GM18505 (cell line): ENCODE measurements around the gene CHD5.

Experiments
- ATAC-seq: cut with Tn5 transposase; IDR thresholded peaks from one replicate; pipeline ENCODE4 v1.9.1; 2021; ENCODE audit not compliant: unreplicated experiment
- POLR2A ChIP-seq: IDR thresholded peaks from 4 replicates; pipeline ENCODE4 v1.6.1; 2011; ENCODE audit warnings: borderline replicate concordance; ENCODE audit not compliant: insufficient read depth, insufficient read length; ENCODE audit errors: extremely low read depth

CHD5 gene

DNA sequence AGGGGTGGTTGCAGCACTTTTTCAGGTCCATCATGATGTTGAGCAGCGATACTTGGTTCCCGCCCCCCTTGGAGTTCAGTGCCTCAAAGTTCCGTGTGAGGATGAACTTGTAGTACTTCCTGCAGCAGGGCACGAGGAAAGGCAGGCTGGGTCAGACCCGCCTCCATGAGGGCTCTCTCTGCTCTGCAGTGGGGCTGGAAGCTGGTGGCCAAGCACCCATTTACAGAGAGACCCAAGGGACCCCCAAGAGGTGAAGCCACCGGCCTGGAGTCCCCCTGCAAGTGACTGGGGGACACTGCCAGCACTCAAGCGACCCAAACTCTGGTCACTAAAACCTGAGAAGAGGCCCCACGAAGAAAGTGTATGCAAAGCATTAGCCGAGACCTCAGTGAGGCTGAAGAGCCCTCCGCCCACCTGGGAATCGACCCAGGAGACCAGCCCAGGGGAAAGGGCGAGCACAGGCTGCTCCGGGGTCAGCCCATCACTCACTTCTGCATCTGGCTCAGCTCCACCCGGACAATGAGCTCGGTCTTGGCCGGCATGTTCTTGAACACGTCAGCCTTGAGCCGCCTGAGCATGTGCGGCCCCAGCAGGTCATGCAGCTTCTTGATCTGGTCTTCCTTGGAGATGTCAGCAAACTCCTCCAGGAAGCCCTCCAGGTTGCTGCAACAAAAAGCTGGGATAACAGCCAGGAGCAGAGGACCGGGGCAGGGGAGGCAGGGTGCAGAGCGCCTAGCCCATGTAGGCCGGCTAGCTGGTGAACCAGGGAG is 45.2 kb downstream of the CHD5 start:
- no peak for TF ChIP-seq POLR2A
- ATAC-seq: no peak

DNA sequence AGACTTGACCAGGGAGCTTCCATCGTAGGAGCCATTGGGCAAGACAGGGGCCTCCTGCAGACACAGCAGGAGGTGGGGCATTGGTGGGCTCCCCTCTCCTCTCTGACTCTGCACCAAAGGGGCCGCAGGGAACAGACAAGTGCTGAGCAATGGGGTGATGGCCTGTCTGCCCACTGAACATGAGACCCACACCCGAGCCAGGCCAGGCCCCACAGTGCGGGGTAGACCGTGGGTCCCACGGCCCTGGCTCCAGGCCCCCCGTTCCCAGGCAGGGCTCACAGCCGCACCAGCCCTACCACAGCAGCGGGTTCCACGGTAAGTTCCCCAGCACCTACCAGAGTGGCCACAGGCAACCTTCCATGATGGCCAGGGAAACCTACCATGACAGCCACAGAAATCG is 45.9 kb downstream of the CHD5 start:
- ATAC-seq: no peak

DNA sequence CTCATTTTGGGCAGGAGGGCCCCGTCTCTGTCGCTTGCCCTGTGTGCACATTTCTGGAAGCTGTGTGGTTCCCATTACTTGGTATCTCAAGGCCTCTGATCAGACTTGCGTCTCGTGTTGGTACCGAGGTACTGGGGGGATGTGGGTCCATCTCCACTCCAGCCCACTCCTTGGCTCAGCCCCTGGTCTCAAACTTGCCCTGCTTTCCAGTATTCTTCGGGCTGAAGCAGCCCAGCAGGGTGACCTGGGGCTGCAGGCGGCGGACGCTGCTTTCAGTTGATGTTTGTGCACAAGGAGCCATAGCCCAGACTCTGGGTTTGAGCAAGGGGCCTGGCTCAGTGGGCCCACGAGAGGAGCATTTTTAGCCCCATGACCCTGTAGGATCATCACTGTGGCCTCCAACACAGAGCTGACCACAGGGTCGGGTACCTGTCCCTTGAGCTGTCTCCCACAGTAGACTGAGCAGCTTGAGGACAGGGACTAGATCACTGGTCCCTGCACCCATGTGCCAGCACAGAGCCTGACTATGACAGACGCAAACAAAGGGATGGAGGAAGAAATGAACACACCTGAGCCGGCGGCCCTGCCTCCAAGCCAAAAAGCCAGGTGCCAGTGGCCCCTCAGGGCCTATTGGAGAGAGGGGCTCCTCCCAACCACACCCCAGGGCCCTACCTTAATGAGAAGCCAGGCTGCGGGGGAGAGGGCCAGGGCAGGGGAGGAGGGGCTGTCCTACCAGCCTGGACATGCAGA is 46.8 kb downstream of the CHD5 start:
- TF ChIP-seq POLR2A: no peak
- no peak for ATAC-seq

More for the DNA sequence above, 45.9 kb downstream of the CHD5 start:
- no peak for TF ChIP-seq POLR2A

DNA sequence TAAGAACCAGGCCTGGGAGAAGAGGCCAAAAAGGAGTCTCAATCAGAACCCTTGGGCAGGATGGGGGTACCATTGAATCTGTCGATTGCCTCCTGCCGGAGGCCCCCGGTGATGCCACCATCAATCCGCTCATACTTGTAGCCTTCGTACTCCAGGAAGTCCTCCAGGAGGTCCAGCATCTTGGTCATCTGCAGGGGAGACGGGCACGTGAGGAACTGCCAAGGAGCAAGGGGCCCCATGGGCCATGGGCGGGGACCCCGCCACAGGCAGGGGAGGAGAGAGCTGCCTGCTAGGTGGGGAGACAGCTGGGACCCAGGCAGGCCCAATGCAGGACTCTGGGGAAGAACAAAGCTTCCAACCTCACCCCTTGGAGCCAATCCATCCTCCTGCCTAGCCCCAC is 48.6 kb downstream of the CHD5 start:
- no peak for TF ChIP-seq POLR2A
- no peak for ATAC-seq

DNA sequence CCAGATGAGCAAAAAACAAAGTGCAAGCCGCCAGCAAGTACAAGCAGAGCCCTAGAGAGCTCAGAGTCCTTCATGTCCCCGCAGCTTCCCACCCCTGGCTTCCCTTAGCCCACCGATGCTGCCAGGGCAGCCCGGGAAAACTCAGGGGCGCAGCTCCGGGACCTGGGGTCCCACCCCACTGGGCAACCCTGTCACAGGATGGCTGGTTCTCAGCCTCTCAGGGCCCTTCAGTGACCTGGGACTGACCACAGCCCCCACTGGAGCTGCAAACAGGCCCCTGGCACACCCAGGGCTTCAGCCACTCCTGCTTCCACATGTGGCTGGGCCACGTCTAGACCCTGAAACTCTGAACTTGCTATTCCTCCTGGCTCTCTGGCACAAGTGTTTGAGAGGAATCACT is 49.5 kb downstream of the CHD5 start:
- ATAC-seq: no peak
- TF ChIP-seq POLR2A: no peak

DNA sequence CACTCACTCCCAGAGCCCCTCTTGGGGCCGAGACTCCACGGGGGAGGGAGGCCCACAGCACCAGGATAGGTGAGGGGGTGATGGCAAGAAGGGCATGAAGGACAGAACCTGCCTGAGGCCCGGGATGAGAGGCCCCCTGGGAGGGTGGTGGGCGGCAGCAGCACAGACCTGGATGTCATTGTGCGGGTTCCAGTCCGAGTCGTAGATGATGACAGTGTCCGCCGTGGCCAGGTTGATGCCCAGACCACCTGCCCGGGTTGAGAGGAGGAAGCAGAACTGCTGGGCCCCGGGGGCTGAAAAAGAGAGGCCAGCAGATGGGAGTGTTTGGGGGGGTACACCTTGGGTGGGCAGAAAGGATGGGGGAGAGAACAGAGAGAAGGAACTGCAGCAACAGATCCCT is 50.1 kb downstream of the CHD5 start:
- no peak for TF ChIP-seq POLR2A
- ATAC-seq: no peak

DNA sequence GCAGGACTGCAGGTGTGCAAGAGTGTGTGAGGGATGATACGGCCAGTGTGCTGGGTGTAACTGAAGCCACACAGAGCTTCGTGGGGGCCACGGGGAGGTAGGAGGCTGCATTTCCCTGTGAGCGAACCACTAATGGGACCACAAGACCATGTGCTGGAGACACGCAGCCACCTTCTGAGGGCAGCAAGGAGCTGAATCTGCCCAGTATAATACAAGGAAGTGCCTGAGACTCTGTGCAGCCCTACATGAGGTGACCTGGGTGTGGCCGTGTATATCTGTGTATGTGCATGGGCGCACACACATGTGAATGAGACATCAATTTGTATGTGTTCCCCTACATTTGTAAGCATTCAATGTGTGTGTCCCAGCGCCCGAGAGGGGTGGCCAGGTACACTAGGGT is 50.8 kb downstream of the CHD5 start:
- no peak for ATAC-seq

DNA sequence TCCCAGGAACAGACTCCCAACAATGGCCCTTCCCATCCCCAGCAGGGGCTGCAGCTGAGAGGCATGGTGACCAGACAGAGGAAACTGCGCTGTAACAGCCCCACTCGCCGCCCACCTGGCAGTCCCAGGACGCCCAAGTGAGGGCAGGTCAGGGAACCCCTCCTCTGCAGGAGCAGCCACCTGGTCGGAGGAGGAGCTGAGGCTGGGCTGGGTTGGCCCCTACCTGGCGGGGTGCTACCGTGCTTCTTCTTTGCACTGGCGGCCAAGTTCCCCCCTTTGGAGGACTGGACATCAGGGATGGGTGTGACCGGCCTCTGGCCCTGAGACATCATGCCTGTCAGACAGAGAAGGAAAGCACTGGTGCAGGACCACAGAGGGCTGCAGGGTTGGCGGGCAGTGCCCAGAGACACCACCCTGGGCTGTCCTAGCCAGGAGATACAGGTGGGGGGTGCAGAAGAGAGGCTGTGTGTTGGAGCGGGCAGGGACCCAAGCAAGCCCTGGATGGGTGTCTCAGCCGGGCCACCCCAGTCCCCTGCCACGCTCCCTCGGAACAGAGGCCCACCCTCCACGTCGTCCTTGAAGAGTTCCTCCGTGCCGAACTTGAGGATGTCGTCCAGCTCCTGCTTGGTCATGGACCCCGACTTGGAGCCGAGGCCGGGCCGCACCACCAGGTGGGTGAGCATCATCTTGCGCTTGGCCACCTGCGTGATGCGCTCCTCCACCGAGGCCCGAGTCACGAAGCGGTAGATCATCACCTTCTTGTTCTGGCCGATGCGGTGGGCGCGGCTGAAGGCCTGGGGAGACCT is 51.6 kb downstream of the CHD5 start:
- TF ChIP-seq POLR2A: no peak
- ATAC-seq: no peak

More for the DNA sequence above, 50.8 kb downstream of the CHD5 start:
- TF ChIP-seq POLR2A: no peak

DNA sequence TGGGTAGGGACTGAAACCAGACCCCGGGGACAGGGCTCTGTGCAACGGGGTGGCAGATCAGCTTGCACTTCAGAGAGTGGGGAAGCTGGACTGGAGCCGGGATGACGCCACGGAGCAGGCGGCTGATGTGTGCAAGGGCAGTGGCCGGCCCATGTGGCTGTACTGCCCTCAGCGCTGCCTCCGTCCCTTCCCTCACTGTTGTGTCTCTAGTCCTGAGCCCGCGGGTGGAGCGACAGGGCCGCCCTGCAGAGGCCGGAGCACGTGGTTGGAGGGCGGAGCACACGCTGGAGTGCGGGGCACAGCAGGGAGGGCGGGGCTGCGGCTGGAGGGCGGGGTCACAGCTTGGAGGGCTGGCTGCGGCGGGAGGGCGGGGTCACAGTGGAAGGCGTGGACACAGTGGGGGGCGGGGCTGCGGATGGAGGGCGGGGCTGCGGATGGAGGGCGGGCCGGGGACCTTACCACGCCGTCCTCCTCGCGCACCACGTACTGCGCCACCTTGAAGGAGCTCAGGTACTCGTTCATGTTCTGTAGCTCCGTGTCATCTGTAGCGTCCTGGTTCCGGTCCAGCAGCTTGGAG is 52.4 kb downstream of the CHD5 start:
- no peak for TF ChIP-seq POLR2A
- no peak for ATAC-seq

DNA sequence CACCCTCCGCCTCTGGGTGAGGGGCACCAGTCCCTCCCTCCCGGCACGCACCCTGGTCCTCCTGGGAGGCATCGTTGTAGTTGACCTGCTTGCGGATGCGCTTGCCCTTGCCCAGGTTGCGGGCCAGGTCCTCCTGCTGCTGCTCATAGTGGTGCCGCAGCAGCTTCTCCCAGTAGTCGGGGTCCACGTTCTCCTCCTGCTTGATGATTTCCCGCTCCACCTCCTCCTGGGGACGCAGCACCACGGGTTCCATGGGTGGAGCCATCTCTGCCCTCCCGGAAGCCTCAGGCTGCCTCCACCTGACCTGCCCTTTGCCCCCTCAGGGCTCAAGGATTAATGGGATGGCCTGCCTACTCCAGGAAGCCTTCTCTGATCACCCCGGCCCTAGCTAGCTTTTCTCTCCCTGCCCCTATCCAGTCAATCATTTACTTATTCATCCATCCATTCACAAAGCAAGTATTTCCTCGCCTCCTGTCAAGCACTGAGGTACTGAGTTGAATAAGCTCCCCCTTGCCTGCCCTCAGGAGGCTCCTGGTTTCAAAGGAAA is 53.5 kb downstream of the CHD5 start:
- no peak for TF ChIP-seq POLR2A
- no peak for ATAC-seq

DNA sequence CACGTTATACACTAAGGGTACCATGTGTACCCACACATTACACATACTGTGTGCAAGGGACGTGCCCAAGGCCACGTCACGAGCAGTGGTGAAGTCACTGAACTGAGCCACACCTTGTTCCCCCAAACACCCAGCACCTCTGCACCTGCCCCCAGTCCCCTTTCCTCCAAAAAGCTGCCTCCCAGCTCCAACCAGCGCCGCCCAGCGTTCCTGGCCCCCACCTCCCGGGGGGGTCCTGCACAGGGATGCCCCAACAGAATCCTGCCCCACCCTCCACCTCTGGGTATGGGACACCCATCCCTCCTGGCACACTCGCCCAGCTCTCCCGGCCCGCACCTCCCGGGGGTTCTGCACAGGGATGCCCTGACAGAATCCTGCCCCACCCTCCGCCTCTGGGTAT is 54.1 kb downstream of the CHD5 start:
- no peak for ATAC-seq

DNA sequence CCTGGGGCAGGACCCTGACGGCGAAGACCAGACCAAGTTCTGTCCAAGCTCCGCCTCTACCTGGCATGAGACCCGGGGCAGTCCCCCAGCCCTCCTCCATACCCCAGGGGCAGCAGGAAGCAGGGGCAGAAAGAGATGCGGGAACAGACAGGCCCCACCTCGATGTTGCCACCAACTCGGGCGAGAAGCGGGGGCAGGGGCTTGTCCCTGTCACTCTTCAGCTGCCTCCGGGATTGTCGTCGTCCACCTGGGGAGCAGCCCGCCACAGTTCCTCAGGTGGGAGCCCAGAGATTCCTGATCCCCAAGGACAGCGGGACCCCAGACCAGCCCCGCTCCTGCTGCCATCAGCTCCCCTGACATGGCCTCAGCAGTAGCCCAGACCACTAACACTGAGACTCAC is 54.8 kb downstream of the CHD5 start:
- no peak for ATAC-seq
- no peak for TF ChIP-seq POLR2A

More for the DNA sequence above, 54.1 kb downstream of the CHD5 start:
- TF ChIP-seq POLR2A: no peak
